ENCODE data around the gene FBXL19.

FBXL19 gene

GRCh38 chr16:30926937-30927788 is 3.8 kb downstream of the FBXL19 start:
- TF ChIP-seq CTCF (IDR thresholded peaks at IDR 0.05): no peak
- Mint-ChIP-seq H3K36me3 (ENCODE audit: low read depth) (peaks cover 19% of the 10 kb centered on the region), H3K4me3 (peak overlapping the region; percentile 78), H3K4me1 (peaks cover 25% of the 10 kb centered on the region), H3K9me3 (no peaks in the 10 kb centered on the region), H3K27me3 (ENCODE audit: low read depth, poor library complexity) (no peaks in the 10 kb centered on the region), H3K27ac (peak overlapping the region; percentile 69)
- DNase-seq: no peak

GRCh38 chr16:30927789-30928378 is 4.5 kb downstream of the FBXL19 start:
- Mint-ChIP-seq H3K4me1 (peaks cover 25% of the 10 kb centered on the region), H3K27me3 (ENCODE audit: low read depth, poor library complexity) (no peaks in the 10 kb centered on the region), H3K9me3 (no peaks in the 10 kb centered on the region), H3K27ac (no peak overlapping the region), H3K4me3 (no peak overlapping the region), H3K36me3 (ENCODE audit: low read depth) (peaks cover 26% of the 10 kb centered on the region)
- DNase-seq: peak; percentile 73
- no peak for TF ChIP-seq CTCF (IDR thresholded peaks at IDR 0.05)

GRCh38 chr16:30928390-30928789 is 5.0 kb downstream of the FBXL19 start:
- H3K27me3 Mint-ChIP-seq (ENCODE audit: low read depth, poor library complexity): no peaks in the 10 kb centered on the region
- no peaks in the 10 kb centered on the region for H3K9me3 Mint-ChIP-seq
- TF ChIP-seq CTCF (IDR thresholded peaks at IDR 0.05): no peak
- H3K27ac Mint-ChIP-seq: no peak overlapping the region
- H3K4me3 Mint-ChIP-seq: no peak overlapping the region
- peaks cover 25% of the 10 kb centered on the region for H3K4me1 Mint-ChIP-seq
- DNase-seq: no peak
- H3K36me3 Mint-ChIP-seq (ENCODE audit: low read depth): peaks cover 26% of the 10 kb centered on the region

- no peak overlapping the region for H3K27ac Mint-ChIP-seq
- TF ChIP-seq CTCF (IDR thresholded peaks at IDR 0.05): no peak
- no peaks in the 10 kb centered on the region for H3K27me3 Mint-ChIP-seq (ENCODE audit: low read depth, poor library complexity)
- no peak for DNase-seq
- no peaks in the 10 kb centered on the region for H3K9me3 Mint-ChIP-seq
- H3K36me3 Mint-ChIP-seq (ENCODE audit: low read depth): peaks cover 26% of the 10 kb centered on the region
- peaks cover 25% of the 10 kb centered on the region for H3K4me1 Mint-ChIP-seq
- no peak overlapping the region for H3K4me3 Mint-ChIP-seq
Measured at GRCh38 chr16:30929167-30929566, 5.8 kb downstream of the FBXL19 start.

GRCh38 chr16:30930160-30930571 is 6.8 kb downstream of the FBXL19 start:
- no peak for TF ChIP-seq CTCF (IDR thresholded peaks at IDR 0.05)
- Mint-ChIP-seq H3K36me3 (ENCODE audit: low read depth) (peaks cover 33% of the 10 kb centered on the region), H3K27ac (no peak overlapping the region), H3K4me1 (peaks cover 18% of the 10 kb centered on the region), H3K4me3 (no peak overlapping the region), H3K9me3 (no peaks in the 10 kb centered on the region), H3K27me3 (ENCODE audit: low read depth, poor library complexity) (no peaks in the 10 kb centered on the region)
- no peak for DNase-seq
